GM19468 (cell line): ENCODE data around the gene PLD1.
"Not testable (repeated sequence)": the region's sequence is repeated elsewhere in the genome, so short reads cannot be mapped to it uniquely, and the experiment has no call there.

Experiments used
- ATAC-seq: cut with Tn5 transposase; IDR thresholded peaks from one replicate; pipeline ENCODE4 v1.9.1; 2021; ENCODE audit warnings: mild to moderate bottlenecking, moderate library complexity, moderate number of reproducible peaks; ENCODE audit not compliant: unreplicated experiment; ENCODE audit errors: extremely low read depth

Gene PLD1

DNA sequence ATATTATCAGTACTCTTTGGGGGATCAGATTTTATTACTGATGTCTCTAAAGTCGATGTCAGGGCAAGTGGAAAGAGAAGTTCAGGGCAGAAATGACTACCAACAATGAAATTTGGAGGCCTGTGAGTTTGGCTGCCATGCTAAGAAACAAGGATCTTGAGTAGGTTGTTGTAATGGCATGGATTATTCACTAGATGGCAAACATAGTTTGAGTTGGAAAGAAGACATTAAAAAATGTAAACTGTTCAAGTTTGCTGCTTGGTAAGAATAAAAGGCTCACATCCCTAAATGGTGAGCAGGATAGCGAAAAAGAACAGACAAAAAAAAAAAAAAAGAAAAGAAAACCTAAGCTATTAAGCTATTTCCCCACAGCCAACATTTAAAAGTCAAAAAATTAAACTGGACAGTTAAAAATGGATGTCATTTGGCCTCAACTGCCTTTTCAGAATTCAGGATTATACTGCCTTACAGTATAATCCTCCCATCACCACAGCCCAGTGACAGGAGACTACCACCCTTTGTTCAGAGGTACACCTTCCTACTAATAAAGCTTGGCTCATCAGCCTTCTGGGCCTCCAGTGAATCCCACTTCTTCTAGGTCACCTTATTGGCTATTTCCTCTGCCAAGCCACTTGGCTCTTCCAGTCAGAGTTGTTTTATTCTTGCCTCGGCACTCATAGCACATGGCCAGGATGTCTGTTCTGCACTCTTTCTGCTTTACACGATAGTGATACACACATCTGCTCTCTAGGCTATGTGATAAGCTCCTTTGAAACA, 163.7 kb downstream of the PLD1 start:
- no peak for ATAC-seq

GRCh38 chr3:171644681-171645080, 165.6 kb downstream of the PLD1 start:
- ATAC-seq: no peak

DNA sequence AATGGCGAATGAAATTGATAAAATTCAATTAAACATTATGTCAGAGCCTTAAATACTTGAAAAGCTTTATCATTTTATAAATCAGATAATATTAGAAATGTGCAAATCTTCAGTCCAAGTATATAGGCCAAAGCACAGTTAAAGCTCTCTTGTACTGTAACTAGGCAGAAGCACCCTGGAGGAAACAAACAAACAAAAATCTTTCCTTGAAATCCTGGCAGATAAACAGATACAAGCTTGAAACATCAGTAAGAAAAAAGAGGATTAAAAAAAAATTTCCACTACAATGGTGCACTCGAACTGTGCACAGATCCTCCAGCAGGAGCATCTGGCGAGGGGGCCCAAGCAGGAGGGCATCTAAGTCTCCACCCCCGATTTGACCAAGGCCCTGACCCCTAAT, 166.6 kb downstream of the PLD1 start:
- no peak for ATAC-seq

DNA sequence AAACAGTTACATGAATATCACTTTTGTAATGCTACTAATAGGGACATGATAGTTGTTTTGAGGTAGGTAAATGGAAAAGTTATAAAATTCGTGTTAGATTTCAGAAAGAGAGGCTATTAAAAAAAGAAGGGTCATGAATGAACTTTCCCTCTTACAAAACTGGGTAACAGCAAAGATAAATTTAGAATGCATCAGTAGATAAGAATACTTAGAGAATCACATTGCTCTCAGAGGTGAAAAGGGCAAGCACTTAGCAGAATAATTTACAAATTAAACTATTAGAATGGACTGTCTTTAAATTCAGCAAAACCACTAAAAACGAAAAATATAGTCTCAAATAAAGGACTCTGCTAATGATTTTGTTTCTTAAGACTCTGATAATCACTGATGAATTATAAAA, 167.2 kb downstream of the PLD1 start:
- ATAC-seq: no peak

DNA sequence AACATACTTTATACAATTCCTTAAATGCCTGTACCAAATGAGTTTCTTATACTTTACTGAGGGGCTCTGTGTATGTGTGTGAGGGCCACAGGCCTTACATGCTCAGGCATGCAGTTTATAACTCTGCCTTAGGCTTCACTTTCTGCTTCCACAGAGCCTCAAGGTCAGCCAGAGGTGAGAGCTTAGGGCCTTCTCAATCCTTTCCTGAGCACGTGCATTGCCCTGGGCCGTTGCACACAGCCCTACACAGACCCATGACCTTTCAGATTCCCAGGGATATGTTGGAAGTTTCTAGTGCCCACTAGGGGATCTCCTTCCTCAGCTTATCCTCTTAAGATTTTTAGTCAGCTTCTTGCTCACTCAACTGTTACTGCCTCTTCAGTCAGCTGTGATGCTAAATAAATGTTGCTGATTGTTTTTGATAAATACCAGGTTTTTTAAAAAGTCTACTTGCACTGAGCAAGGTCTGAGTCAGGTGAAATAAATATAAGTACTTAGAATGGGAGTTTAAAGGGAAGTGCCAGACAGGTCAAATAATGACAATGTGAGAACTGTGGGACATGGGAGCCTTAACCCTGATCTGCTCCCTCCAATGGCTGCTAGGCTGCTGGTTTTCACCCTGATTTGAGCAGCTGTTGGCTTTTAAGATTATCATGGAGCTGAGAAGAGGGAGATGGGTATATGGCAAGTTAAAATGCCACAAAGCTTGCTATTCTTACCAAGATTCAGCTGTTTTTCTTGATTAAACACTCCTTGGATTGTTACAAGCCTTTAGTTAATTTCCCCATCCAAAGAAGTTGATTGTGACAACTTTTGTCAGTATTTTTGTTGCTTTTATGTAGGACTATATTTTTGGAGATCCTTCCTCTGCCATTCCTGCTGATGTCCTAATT, 169.5 kb downstream of the PLD1 start:
- ATAC-seq: no peak

- no peak for ATAC-seq
Measured at GRCh38 chr3:171636666-171637065, 173.6 kb downstream of the PLD1 start.

DNA sequence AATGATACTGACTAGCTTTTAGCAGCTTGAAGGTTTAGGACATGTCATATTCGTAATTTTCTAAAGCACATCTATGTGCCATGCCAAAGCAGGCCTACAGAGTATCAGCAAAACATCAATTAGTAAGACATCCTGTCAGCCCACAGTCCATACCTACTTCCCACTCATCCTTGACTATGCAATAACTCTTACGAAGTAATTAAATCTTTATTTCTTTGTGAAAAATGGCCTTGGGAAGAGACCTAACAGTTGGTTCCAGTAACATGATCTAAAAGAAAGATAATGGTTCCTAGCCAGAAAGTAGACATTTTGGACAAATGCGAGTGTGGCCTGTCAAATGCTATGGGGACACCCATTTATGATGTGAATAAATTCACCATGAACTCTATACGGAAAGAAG, 177.5 kb downstream of the PLD1 start:
- no peak for ATAC-seq

- not testable (repeated sequence) for ATAC-seq
Measured at GRCh38 chr3:171626799-171627198, 183.5 kb downstream of the PLD1 start.

DNA sequence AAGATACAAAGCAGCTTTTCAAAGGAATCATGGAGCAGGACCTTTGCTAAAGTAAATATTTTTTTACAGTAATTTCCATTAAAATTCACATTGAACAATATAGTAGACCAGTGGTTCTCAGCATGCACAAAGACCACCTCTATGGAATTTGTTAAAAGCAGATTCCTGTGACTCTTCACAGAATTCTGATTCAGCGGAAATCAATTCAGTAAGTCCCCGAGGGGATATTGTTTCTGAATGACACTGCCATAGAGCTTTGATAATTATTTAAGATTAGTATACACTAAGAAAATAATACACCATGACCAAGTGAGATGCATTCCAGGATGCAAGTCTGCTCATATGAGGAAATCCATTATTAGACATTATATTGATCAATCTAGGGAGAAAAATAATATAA, 188.2 kb downstream of the PLD1 start:
- no peak for ATAC-seq

DNA sequence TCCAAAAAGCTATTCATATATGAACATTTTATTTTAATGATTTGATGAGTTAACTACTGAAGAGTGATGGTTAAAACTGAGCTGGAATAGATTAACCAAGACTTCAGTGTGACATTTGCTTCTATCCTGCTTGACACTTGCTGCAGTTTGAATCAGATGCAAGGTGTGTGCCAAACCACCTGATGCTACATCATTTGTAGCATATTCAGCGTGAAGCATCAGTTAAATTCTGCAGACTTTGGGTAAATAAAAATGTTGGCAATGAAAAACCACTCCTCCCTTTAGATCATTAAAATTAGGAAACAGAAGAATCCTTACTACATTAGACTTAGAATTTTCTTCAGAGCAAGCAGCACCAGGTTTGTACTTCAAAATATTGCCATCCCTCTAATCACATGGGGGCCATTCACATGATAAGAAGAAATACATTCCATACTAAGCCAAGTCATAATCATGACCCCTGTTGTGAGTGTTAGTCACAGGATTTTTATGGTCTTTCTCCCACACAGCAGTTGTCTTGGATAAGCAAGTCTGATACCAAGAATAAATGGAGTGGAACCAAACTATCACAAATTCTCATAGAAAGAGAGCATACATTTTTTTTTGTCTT, 189.4 kb downstream of the PLD1 start:
- ATAC-seq: no peak

- ATAC-seq: no peak
Measured at GRCh38 chr3:171616798-171617197, 193.5 kb downstream of the PLD1 start.

DNA sequence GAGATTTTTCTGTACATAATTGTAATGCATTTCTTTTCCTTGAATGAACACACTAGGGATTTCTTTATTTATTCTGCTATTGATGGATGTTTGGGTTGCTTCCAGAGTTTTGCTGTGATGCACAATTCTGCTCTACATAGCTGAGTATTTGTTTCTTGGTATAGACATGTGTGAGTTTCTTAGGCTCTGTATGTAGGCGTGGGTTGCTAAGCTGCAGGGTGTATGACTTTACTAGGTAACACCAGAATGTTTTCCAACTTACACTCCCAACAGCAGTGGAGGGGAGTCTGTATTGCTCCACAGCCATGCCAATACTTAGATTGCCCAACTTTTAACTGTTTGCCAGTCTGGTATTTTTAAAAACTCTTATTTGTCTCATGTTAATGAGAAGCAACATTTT, 194.6 kb downstream of the PLD1 start:
- ATAC-seq: no peak

GRCh38 chr3:171615281-171615680, 195.0 kb downstream of the PLD1 start:
- ATAC-seq: no peak

DNA sequence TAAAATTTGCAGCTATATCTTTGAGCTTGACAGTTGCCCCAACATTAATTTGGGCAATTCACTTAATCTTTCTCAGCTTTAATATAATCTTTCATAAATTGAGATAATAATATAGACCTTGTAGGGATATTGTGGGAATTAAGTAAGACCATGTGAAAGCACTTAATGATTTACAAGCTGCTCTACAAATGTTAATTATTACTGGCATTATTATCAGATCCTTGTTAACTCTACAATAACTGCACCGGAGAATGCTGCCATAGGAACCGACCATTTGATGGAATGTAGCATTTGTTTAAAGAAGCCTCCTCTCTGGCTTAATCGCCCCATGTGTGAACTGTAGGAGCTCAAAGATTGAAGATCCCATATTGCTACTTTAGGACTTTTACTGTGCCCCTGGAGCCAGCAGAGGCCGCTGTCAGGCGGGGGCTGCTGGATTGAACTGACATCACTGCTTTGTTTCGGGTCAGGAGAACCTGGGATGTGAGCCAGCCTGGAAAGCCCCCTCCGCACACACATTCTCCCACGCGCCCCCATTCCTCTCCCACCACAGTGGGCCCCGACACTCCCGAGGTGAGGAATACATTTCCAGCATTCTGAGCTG, 195.9 kb downstream of the PLD1 start:
- ATAC-seq: no peak

GRCh38 chr3:171607452-171607851, 202.8 kb downstream of the PLD1 start:
- ATAC-seq: no peak

DNA sequence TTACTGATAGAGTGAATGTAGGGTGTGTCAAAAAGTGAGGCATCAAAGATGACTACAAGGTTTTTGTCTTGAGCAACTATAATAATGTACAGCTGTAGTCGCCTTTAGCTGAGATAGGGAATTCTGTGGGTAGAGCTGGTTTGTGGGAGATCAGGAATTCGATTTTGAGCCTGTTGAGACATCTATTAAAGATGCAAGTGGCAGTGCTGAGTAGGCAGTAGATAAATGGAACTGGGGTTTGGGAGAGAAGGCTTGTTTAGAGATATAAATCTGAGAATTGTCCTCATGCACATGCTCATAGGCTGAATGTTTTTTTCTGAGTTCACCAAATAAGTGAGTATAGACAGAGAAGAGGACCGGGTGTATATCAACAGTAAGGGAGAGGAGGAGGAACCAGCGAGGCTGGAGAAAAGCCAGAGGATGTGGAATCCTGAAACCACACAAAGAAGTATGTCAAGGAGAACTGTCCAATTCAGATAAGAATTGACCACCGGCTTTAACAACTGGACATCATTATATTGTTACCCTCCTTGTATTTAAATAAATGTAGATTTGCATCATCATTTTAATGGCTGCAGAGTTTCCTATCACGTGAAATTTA, 204.0 kb downstream of the PLD1 start:
- no peak for ATAC-seq

- ATAC-seq: no peak
Measured at GRCh38 chr3:171604370-171604769, 205.9 kb downstream of the PLD1 start.

GRCh38 chr3:171602072-171602471, 208.2 kb downstream of the PLD1 start:
- ATAC-seq: no peak

DNA sequence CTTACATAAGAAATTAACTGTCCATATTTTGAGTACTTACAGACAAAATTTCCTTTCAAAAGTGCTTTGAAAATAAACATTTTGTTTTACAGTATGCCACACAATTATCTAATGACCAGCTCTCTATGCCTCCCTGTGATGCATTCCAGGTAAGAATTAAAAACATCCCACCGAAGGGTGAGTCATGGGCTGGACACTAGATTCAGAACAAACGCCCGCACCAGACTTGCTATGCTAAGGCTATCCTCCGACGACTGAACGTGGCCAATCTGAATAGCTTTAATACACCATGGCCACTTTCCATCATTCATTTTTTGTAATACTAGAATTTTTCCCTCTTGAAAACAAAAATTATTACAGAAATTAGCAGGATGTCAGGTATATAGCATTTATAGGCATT, 210.3 kb downstream of the PLD1 start:
- no peak for ATAC-seq

GRCh38 chr3:171598990-171599389, 211.3 kb downstream of the PLD1 start:
- no peak for ATAC-seq
